K562 (cell line): ENCODE results near the gene COX15. TPM values are rescaled to one million over a fixed set of nuclear protein-coding genes. Genes with fewer than 3 reads are reported as not detected.

ENCODE experiments used
- BHLHE40 ChIP-seq: IDR thresholded peaks from 2 replicates; pipeline ENCODE4 v1.6.1; 2011; ENCODE audit warnings: low read length, improper control_type of control experiment
- DACH1 ChIP-seq: fragments of 450-650 bp; IDR thresholded peaks from 2 replicates; pipeline ENCODE4 v1.6.1; 2018; ENCODE audit not compliant: partially characterized antibody
- DNMT1 ChIP-seq: fragments of 450-650 bp; IDR thresholded peaks from 2 replicates; pipeline ENCODE4 v1.6.1; 2016; ENCODE audit warnings: antibody characterized with exemption, mild to moderate bottlenecking
- E2F4 ChIP-seq: sonication (generic); formaldehyde crosslinking; IDR thresholded peaks from 2 replicates; pipeline ENCODE4 v1.8.0; 2022; ENCODE audit warnings: mild to moderate bottlenecking, low read depth, missing genetic modification reagents
- E2F5 ChIP-seq: sonication (generic); formaldehyde crosslinking; IDR thresholded peaks from 2 replicates; pipeline ENCODE4 v1.8.0; 2022; ENCODE audit warnings: mild to moderate bottlenecking, missing genetic modification reagents
- GTF2E2 ChIP-seq: fragments of 200-800 bp; sonication (Bioruptor generic); IDR thresholded peaks from 2 replicates; pipeline ENCODE4 v1.6.1; 2016; ENCODE audit warnings: missing genetic modification characterization, missing compliant biosample characterization
- IRF2 ChIP-seq: sonication (generic); formaldehyde crosslinking; IDR thresholded peaks from 2 replicates; pipeline ENCODE4 v1.8.1; 2022; ENCODE audit warnings: mild to moderate bottlenecking, missing genetic modification reagents
- LCOR ChIP-seq: sonication (generic); formaldehyde crosslinking; IDR thresholded peaks from 2 replicates; pipeline ENCODE4 v1.8.0; 2022; ENCODE audit warnings: mild to moderate bottlenecking, missing genetic modification reagents
- MAFF ChIP-seq: IDR thresholded peaks from 2 replicates; pipeline ENCODE4 v1.6.1; 2012; ENCODE audit warnings: low read length, improper control_type of control experiment
- NONO ChIP-seq, 2 experiments: fragments of 200-400 bp in 1 of 2; fragments of 450-650 bp in 1 of 2; formaldehyde crosslinking in 1 of 2; IDR thresholded peaks; 2 replicates each; pipeline ENCODE4 v1.6.1; 2017; ENCODE audit warnings: low read depth in 2 of 2, mild to moderate bottlenecking in 2 of 2, moderate library complexity in 2 of 2, low read length in 1 of 2
- POLR3G ChIP-seq: IDR thresholded peaks from 2 replicates; pipeline ENCODE4 v1.6.1; 2011; ENCODE audit not compliant: insufficient read length, insufficient replicate concordance; ENCODE audit errors: extremely low read depth
- RAD51 ChIP-seq: fragments of 450-650 bp; IDR thresholded peaks from 2 replicates; pipeline ENCODE4 v1.7.1; 2016; ENCODE audit warnings: low read depth, mild to moderate bottlenecking, borderline replicate concordance
- RBBP5 ChIP-seq: fragments of 200-600 bp; sonication (generic); IDR thresholded peaks from 2 replicates; pipeline ENCODE4 v1.6.1; 2012; ENCODE audit warnings: borderline replicate concordance, mild to moderate bottlenecking, low read length, control low read depth, inconsistent platforms; ENCODE audit not compliant: insufficient read depth, poor library complexity, severe bottlenecking
- RBM34 ChIP-seq: fragments of 200-400 bp; formaldehyde crosslinking; IDR thresholded peaks from 2 replicates; pipeline ENCODE4 v1.6.1; 2018; ENCODE audit warnings: low read length, borderline replicate concordance; ENCODE audit not compliant: insufficient read depth
- SMARCA5 ChIP-seq: fragments of 450-650 bp; IDR thresholded peaks from 2 replicates; pipeline ENCODE4 v1.6.1; 2016
- SRSF3 ChIP-seq: fragments of 200-400 bp; formaldehyde crosslinking; IDR thresholded peaks from 2 replicates; pipeline ENCODE4 v1.6.1; 2016; ENCODE audit warnings: mild to moderate bottlenecking, low read length, moderate library complexity; ENCODE audit not compliant: insufficient read depth
- TEAD1 ChIP-seq, 2 experiments: fragments of 450-650 bp in 1 of 2; sonication (generic) in 1 of 2; formaldehyde crosslinking; IDR thresholded peaks; 2 replicates each; pipeline versions ENCODE4 v1.4.0 to v1.8.0; 2020 to 2022; ENCODE audit warnings: mild to moderate bottlenecking in 2 of 2, missing genetic modification reagents in 1 of 2
- ZBTB9 ChIP-seq: fragments of 450-650 bp; formaldehyde crosslinking; IDR thresholded peaks from 2 replicates; pipeline ENCODE4 v1.4.0; 2020; ENCODE audit warnings: mild to moderate bottlenecking, moderate library complexity
- ZNF431 ChIP-seq: sonication (generic); formaldehyde crosslinking; IDR thresholded peaks from 2 replicates; pipeline ENCODE4 v1.8.0; 2022; ENCODE audit warnings: mild to moderate bottlenecking, missing genetic modification reagents
- ZNF57 ChIP-seq: fragments of 450-650 bp; formaldehyde crosslinking; IDR thresholded peaks from 2 replicates; pipeline ENCODE4 v1.4.0; 2020; ENCODE audit warnings: mild to moderate bottlenecking, moderate library complexity
- ZNF584 ChIP-seq: fragments of 200-800 bp; sonication (Bioruptor generic); IDR thresholded peaks from 2 replicates; pipeline ENCODE4 v1.6.1; 2016; ENCODE audit warnings: low read depth, mild to moderate bottlenecking, missing genetic modification characterization, missing compliant biosample characterization
- ZNF655 ChIP-seq: fragments of 250-450 bp; sonication (Bioruptor Pico); IDR thresholded peaks from 2 replicates; pipeline ENCODE4 v1.5.0; 2021
- polyA plus RNA-seq, 8 experiments: library from polyadenylated mRNA; depleted of rRNA in 4 of 8; stranded (reverse) in 5 of 8; unstranded in 3 of 8; fragments of >200 nt; fragmentation: Nextera tagmentation in 2 of 8; fragmentation: Illumina TruSeq in 1 of 8; extraction: Ambion mirVana in 2 of 8; extraction: Trizol in 1 of 8; gene quantifications; 2 replicates each; pipeline versions ENCODE4 v1.2.1 to v1.2.3, GENCODE V29; 2011 to 2014; ENCODE audit warnings: inconsistent platforms in 1 of 8, missing spikeins in 1 of 8
- total RNA-seq, 7 experiments: library from RNA; depleted of rRNA in 6 of 7; stranded (reverse); fragments of >200 nt in 6 of 7; fragmentation: Illumina TruSeq in 2 of 7; extraction: Trizol in 2 of 7; gene quantifications; 2 replicates each; pipeline versions ENCODE4 v1.2.1 to v1.2.3, GENCODE V29; 2011 to 2021; ENCODE audit warnings: low replicate concordance in 1 of 7
- TF ChIP-seq, protein P1 (sequence below): sonication (generic); formaldehyde crosslinking; IDR thresholded peaks from 2 replicates; pipeline ENCODE4 v1.5.0; 2020; ENCODE audit warnings: missing genetic modification reagents

The COX15 gene
- total and polyA plus RNA-seq, 9 of the 15 experiments (the other 6 are each of a cell fraction or from before 2014, with no cell fraction given), result 17.4 to 45.1 (median 23.7) TPM

- TF ChIP-seq, protein P1, sequence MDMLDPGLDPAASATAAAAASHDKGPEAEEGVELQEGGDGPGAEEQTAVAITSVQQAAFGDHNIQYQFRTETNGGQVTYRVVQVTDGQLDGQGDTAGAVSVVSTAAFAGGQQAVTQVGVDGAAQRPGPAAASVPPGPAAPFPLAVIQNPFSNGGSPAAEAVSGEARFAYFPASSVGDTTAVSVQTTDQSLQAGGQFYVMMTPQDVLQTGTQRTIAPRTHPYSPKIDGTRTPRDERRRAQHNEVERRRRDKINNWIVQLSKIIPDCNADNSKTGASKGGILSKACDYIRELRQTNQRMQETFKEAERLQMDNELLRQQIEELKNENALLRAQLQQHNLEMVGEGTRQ (CRISPR knock-in tag), result no peak
- TF ChIP-seq RBBP5, result peak; percentile 87
- no peak for TF ChIP-seq SMARCA5
- TF ChIP-seq BHLHE40, result no peak
- no peak for TF ChIP-seq RAD51
- no peak for TF ChIP-seq E2F5 (CRISPR knock-in tag)
- TF ChIP-seq MAFF, result no peak
- TF ChIP-seq DACH1, result no peak
- no peak for TF ChIP-seq RBM34
- TF ChIP-seq NONO (IDR thresholded peaks at IDR 0.05; ENCODE audit: low read depth in 2 of 2, low read length in 1 of 2), result no peak; a peak in 1 of 4 replicates
- no peak for TF ChIP-seq SRSF3
- no peak for TF ChIP-seq IRF2 (CRISPR knock-in tag)
- TF ChIP-seq TEAD1 (CRISPR knock-in tag; IDR thresholded peaks at IDR 0.05), result 0 out of 4 replicates have a peak, but pooled peaks of 1 of the 2 experiments have one; percentile 83
- no peak for TF ChIP-seq ZNF431 (CRISPR knock-in tag)
- no peak for TF ChIP-seq DNMT1
- 0 out of 2 replicates have a peak, but pooled peaks have one; percentile 23 for TF ChIP-seq ZBTB9 (CRISPR knock-in tag)
- no peak for TF ChIP-seq ZNF655 (CRISPR knock-in tag)
- no peak for TF ChIP-seq E2F4 (CRISPR knock-in tag)
- TF ChIP-seq POLR3G, result no peak
- TF ChIP-seq LCOR (CRISPR knock-in tag), result peak; percentile 40; the same call in 1 of the 2 replicates
- no peak; the same call in 1 of the 2 replicates for TF ChIP-seq ZNF584 (CRISPR knock-in tag)
- no peak for TF ChIP-seq ZNF57 (CRISPR knock-in tag)
- peak; percentile 87; the same call in 1 of the 2 replicates for TF ChIP-seq GTF2E2
Measured at GRCh38 chr10:99732033-99732842, at the start of gene COX15, which contains the start of gene CUTC (continued).
